Karpas-422 (cell line): Measurements from ENCODE around the gene FGF12. TPM values are rescaled to one million over a fixed set of nuclear protein-coding genes. Genes with fewer than 3 reads are reported as not detected.

Experiments
- DNase-seq: peaks from one replicate; pipeline ENCODE4 v3.0.0-alpha.2; 2015
- H2AFZ ChIP-seq: fragments of 200-600 bp; sonication (generic); 2 replicates; pipeline ENCODE4 v1.6.1; 2014; ENCODE audit warnings: antibody characterized with exemption, low read length, mixed read lengths
- H3K27ac ChIP-seq: fragments of 200-600 bp; sonication (generic); 2 replicates; pipeline ENCODE4 v1.5.1; 2014; ENCODE audit warnings: mild to moderate bottlenecking, low read length, moderate library complexity
- H3K27me3 ChIP-seq: fragments of 200-600 bp; sonication (generic); 2 replicates; pipeline ENCODE4 v1.6.1; 2014; ENCODE audit warnings: low read length, mixed read lengths
- H3K36me3 ChIP-seq: fragments of 200-600 bp; sonication (generic); 2 replicates; pipeline ENCODE4 v1.6.1; 2014; ENCODE audit warnings: low read length, mixed read lengths; ENCODE audit not compliant: insufficient read depth
- H3K4me1 ChIP-seq: fragments of 200-600 bp; sonication (generic); 2 replicates; pipeline ENCODE4 v1.6.1; 2014; ENCODE audit warnings: mild to moderate bottlenecking, low read length, mixed read lengths
- H3K4me2 ChIP-seq: fragments of 200-600 bp; sonication (generic); 2 replicates; pipeline ENCODE4 v1.6.1; 2014; ENCODE audit warnings: low read length, low read depth, mild to moderate bottlenecking; ENCODE audit not compliant: poor library complexity, severe bottlenecking
- H3K4me3 ChIP-seq: fragments of 200-600 bp; sonication (generic); 2 replicates; pipeline ENCODE4 v1.5.1; 2014; ENCODE audit warnings: mild to moderate bottlenecking, antibody characterized with exemption, low read length, mixed read lengths
- H3K79me2 ChIP-seq: fragments of 200-600 bp; sonication (generic); 2 replicates; pipeline ENCODE4 v1.6.1; 2014; ENCODE audit warnings: mild to moderate bottlenecking, low read length, mixed read lengths
- H3K9ac ChIP-seq: fragments of 200-600 bp; sonication (generic); 2 replicates; pipeline ENCODE4 v1.6.0; 2014; ENCODE audit warnings: low read length
- H3K9me2 ChIP-seq: fragments of 200-600 bp; sonication (generic), shearing (Covaris generic); replicated peaks from 2 replicates; pipeline ENCODE4 v1.6.0; 2014; ENCODE audit warnings: mild to moderate bottlenecking, low read length, moderate library complexity; ENCODE audit not compliant: insufficient read depth
- H3K9me3 ChIP-seq: fragments of 300-700, 200-600 bp; sonication (generic); 2 replicates; pipeline ENCODE4 v1.6.1; 2014; ENCODE audit warnings: low read length, mixed read lengths
- H4K20me1 ChIP-seq: fragments of 200-600 bp; sonication (generic); 2 replicates; pipeline ENCODE4 v1.6.1; 2014; ENCODE audit warnings: mild to moderate bottlenecking, antibody characterized with exemption, low read length, low read depth; ENCODE audit not compliant: insufficient read depth
- total RNA-seq: library from RNA; depleted of rRNA; stranded (reverse); fragments of >200 nt; shearing (Covaris generic); gene quantifications from 2 replicates; pipeline ENCODE4 v1.2.3, GENCODE V29; 2014; ENCODE audit warnings: low replicate concordance

Gene FGF12
- total RNA-seq, 1 experiment from 2014 or later = not detected

DNA sequence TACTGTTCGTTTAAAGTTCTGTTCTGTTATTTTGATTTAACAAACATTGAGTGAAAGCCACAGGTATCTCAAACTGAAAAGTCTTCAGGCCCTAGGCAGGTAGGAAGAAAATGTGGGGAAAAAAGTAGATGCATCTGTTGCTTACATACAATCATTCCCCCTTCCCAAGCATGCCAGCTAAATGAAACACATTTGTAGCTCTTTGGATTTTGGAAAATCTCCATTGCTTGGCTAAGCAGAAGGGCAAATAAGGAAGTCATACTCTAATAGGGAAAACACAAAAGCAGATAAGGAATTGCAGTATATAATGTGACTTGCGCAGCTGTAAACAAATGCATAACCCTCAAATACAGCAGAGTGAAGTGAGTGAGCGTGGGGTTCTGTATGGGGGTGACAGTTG, 375.9 kb downstream of the FGF12 start:
- Histone ChIP-seq H2AFZ (no peak overlapping the region), H3K4me3 (no peak overlapping the region), H3K9me2 (no peaks in the 10 kb centered on the region), H3K36me3 (no peaks in the 10 kb centered on the region), H3K79me2 (no peaks in the 10 kb centered on the region), H3K4me1 (no peaks in the 10 kb centered on the region), H4K20me1 (no peaks in the 10 kb centered on the region), H3K4me2 (no peak overlapping the region), H3K27ac (no peak overlapping the region), H3K9me3 (no peaks in the 10 kb centered on the region), H3K27me3 (no peaks in the 10 kb centered on the region), H3K9ac (no peak overlapping the region)
- no peak for DNase-seq

GRCh38 chr3:192340031-192340430, 387.3 kb downstream of the FGF12 start:
- Histone ChIP-seq H3K4me3 (no peak overlapping the region), H3K4me1 (no peaks in the 10 kb centered on the region), H3K27me3 (no peaks in the 10 kb centered on the region), H3K4me2 (no peak overlapping the region), H3K9me3 (no peaks in the 10 kb centered on the region), H2AFZ (no peak overlapping the region), H3K36me3 (no peaks in the 10 kb centered on the region), H4K20me1 (no peaks in the 10 kb centered on the region), H3K9ac (no peak overlapping the region), H3K9me2 (no peaks in the 10 kb centered on the region), H3K79me2 (no peaks in the 10 kb centered on the region), H3K27ac (no peak overlapping the region)
- no peak for DNase-seq

DNA sequence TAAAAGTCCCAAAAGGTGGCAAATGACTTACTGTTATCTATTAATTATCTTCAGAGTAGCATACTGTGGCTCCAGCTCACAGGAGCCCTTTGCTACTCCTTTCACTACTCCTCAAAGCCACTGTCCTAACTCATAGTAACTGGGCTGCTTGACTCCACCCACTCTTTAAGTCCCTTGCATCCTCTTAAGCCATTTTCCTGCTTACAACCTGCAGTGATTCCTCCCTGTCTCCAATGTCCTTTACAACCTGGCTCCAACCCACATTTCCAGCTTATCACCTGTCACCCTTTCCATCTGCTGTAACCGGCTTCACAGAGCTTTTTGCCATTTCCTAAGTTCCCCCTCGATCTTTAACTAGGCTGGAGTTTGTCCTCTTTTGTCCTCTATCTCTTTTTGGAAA, 388.1 kb downstream of the FGF12 start:
- no peak overlapping the region for H3K9ac ChIP-seq
- H3K36me3 ChIP-seq = no peaks in the 10 kb centered on the region
- H3K27ac ChIP-seq = no peak overlapping the region

GRCh38 chr3:192336286-192336685, 391.1 kb downstream of the FGF12 start:
- no peak for DNase-seq
- Histone ChIP-seq H3K4me3 (no peak overlapping the region), H3K9me2 (no peaks in the 10 kb centered on the region), H3K4me2 (no peak overlapping the region), H3K36me3 (no peaks in the 10 kb centered on the region), H3K9me3 (no peaks in the 10 kb centered on the region), H4K20me1 (no peaks in the 10 kb centered on the region), H3K27me3 (no peaks in the 10 kb centered on the region; the same call in 1 of the 2 replicates), H3K79me2 (no peaks in the 10 kb centered on the region), H3K9ac (no peak overlapping the region), H3K27ac (no peak overlapping the region), H3K4me1 (no peaks in the 10 kb centered on the region), H2AFZ (no peak overlapping the region)

More for the DNA sequence above, 388.1 kb downstream of the FGF12 start:
- Histone ChIP-seq H3K4me1 (no peaks in the 10 kb centered on the region), H3K4me2 (no peak overlapping the region), H4K20me1 (no peaks in the 10 kb centered on the region), H2AFZ (no peak overlapping the region), H3K27me3 (no peaks in the 10 kb centered on the region; the same call in 1 of the 2 replicates), H3K79me2 (no peaks in the 10 kb centered on the region), H3K9me3 (no peaks in the 10 kb centered on the region), H3K9me2 (no peaks in the 10 kb centered on the region), H3K4me3 (no peak overlapping the region)
- no peak for DNase-seq

GRCh38 chr3:192332386-192333291, 394.7 kb downstream of the FGF12 start:
- Histone ChIP-seq H3K4me1 (no peaks in the 10 kb centered on the region), H3K4me2 (no peak overlapping the region)

GRCh38 chr3:192331749-192332385, 395.5 kb downstream of the FGF12 start:
- no peak overlapping the region for H3K9ac ChIP-seq
- no peaks in the 10 kb centered on the region for H3K9me2 ChIP-seq
- H3K4me1 ChIP-seq = no peaks in the 10 kb centered on the region
- H3K27me3 ChIP-seq = no peaks in the 10 kb centered on the region; the same call in 1 of the 2 replicates
- no peaks in the 10 kb centered on the region for H3K79me2 ChIP-seq
- H3K9me3 ChIP-seq = no peaks in the 10 kb centered on the region
- H2AFZ ChIP-seq = no peak overlapping the region
- H4K20me1 ChIP-seq = no peaks in the 10 kb centered on the region
- no peak overlapping the region for H3K4me3 ChIP-seq
- no peaks in the 10 kb centered on the region for H3K36me3 ChIP-seq
- no peak for DNase-seq
- no peak overlapping the region for H3K27ac ChIP-seq
- no peak overlapping the region for H3K4me2 ChIP-seq

More at GRCh38 chr3:192332386-192333291, 394.7 kb downstream of the FGF12 start:
- H4K20me1 ChIP-seq = no peaks in the 10 kb centered on the region
- H3K9me3 ChIP-seq = no peaks in the 10 kb centered on the region
- no peaks in the 10 kb centered on the region for H3K79me2 ChIP-seq
- H2AFZ ChIP-seq = no peak overlapping the region
- H3K9ac ChIP-seq = no peak overlapping the region
- no peaks in the 10 kb centered on the region for H3K36me3 ChIP-seq
- no peaks in the 10 kb centered on the region; the same call in 1 of the 2 replicates for H3K27me3 ChIP-seq
- H3K9me2 ChIP-seq = no peaks in the 10 kb centered on the region
- no peak for DNase-seq
- no peak overlapping the region for H3K4me3 ChIP-seq
- H3K27ac ChIP-seq = no peak overlapping the region

DNA sequence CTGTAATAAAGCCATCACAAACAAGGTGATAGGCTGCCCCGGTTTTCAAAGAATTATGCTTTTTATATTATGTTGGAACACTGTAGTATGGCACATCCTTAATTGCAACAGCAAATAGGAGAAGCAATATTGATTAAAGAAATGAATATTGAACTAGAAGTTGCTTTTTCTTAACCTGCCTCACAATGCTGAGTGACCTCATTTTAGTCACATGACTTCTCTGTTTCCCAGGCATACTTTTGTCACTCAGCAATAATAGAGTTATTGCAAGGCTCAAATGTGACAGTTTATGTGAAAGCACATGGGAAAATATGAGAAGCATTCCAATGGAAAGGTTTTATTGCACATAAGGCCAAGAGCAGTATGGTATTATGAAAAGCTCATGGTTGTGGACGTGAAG, 400.7 kb downstream of the FGF12 start:
- H3K9ac ChIP-seq = no peak overlapping the region
- no peak for DNase-seq
- H3K36me3 ChIP-seq = no peaks in the 10 kb centered on the region
- H2AFZ ChIP-seq = no peak overlapping the region
- no peak overlapping the region for H3K27ac ChIP-seq
- no peaks in the 10 kb centered on the region for H3K27me3 ChIP-seq
- H3K9me3 ChIP-seq = no peaks in the 10 kb centered on the region
- no peak overlapping the region for H3K4me3 ChIP-seq
- 0 out of 2 replicates have a peak, but pooled peaks cover 5% of the 10 kb centered on the region for H3K9me2 ChIP-seq
- no peak overlapping the region for H3K4me2 ChIP-seq
- no peaks in the 10 kb centered on the region for H4K20me1 ChIP-seq
- no peaks in the 10 kb centered on the region for H3K79me2 ChIP-seq
- H3K4me1 ChIP-seq = no peaks in the 10 kb centered on the region

DNA sequence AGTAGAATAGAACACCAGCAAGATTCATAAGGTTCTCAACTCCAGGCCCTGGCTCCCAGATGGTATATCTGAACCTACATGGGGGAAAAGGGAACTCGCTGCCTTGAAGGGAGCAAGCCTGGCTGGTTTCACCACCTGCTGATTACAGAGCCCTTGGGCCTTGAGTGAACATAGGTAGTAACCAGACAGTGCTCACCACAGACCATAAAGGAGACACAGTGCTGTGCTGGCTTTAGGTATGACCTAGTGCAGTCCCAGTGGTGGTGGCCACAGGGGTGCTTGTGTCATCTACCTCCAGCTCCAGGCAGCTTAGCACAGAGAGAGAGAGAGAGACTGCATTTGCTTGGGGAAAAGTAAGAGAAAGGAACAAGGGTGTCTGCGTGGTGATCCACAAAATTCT, 409.8 kb downstream of the FGF12 start:
- H3K79me2 ChIP-seq = no peaks in the 10 kb centered on the region
- no peak overlapping the region for H2AFZ ChIP-seq
- H3K9me3 ChIP-seq = no peaks in the 10 kb centered on the region
- no peak overlapping the region for H3K9ac ChIP-seq
- H3K4me3 ChIP-seq = no peak overlapping the region
- no peaks in the 10 kb centered on the region for H3K27me3 ChIP-seq
- H3K4me2 ChIP-seq = no peak overlapping the region
- no peaks in the 10 kb centered on the region for H3K36me3 ChIP-seq
- no peak overlapping the region for H3K27ac ChIP-seq
- H3K4me1 ChIP-seq = no peaks in the 10 kb centered on the region
- H4K20me1 ChIP-seq = no peaks in the 10 kb centered on the region
- no peaks in the 10 kb centered on the region for H3K9me2 ChIP-seq
- no peak for DNase-seq
